ENCODE data around the gene MTUS2. TPM values are rescaled to one million over a fixed set of nuclear protein-coding genes. Genes with fewer than 3 reads are reported as not detected.

MTUS2 gene
- total RNA-seq, 1 experiment from 2014 or later, result not detected

DNA sequence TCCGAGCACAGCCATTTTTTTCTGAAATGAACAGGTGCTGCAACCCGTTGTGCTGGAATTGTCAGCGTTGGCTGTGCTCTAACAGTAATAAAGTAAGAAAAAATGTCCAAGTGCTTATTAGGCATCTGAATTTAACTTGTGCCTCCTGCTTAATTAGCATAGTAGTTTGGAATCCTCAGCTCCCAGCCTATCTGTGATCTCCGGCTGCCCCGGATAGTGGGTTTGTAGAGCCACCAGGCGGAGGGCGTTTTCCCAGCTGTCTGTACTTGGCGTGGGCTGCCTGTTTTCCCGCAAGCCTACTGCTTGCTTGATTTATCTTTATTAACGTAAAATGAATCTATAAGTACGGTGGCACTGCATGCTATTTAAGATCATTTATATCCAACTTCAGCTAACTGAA, 137.9 kb downstream of the MTUS2 start:
- Histone ChIP-seq H3K9ac (ENCODE audit: low read length) (no peak overlapping the region), H3K4me3 (ENCODE audit: low read length) (no peak overlapping the region), H3K36me3 (ENCODE audit: low read depth, low read length) (no peaks in the 10 kb centered on the region), H3F3A (ENCODE audit: low read length, unreplicated experiment) (no peaks in the 10 kb centered on the region), H3K4me1 (ENCODE audit: insufficient read depth, low read length) (no peaks in the 10 kb centered on the region), H3K4me2 (ENCODE audit: low read length) (no peak overlapping the region), H2AFZ (ENCODE audit: low read length) (no peak overlapping the region), H3K27me3 (ENCODE audit: low read length) (0 out of 2 replicates have a peak, but pooled peaks cover 7% of the 10 kb centered on the region), H3K9me3 (ENCODE audit: low read length) (no peaks in the 10 kb centered on the region), H3K27ac (ENCODE audit: low read length) (no peak overlapping the region), H3K9me2 (replicated peaks; ENCODE audit: low read length) (no peaks in the 10 kb centered on the region), H3K79me2 (ENCODE audit: low read length) (no peaks in the 10 kb centered on the region), H4K20me1 (ENCODE audit: low read length) (no peaks in the 10 kb centered on the region)
- POLR2A ChIA-PET (ENCODE audit: unreplicated experiment), result no interaction called here
- CTCF ChIA-PET, result no interaction called here
- TF ChIP-seq, protein P1, sequence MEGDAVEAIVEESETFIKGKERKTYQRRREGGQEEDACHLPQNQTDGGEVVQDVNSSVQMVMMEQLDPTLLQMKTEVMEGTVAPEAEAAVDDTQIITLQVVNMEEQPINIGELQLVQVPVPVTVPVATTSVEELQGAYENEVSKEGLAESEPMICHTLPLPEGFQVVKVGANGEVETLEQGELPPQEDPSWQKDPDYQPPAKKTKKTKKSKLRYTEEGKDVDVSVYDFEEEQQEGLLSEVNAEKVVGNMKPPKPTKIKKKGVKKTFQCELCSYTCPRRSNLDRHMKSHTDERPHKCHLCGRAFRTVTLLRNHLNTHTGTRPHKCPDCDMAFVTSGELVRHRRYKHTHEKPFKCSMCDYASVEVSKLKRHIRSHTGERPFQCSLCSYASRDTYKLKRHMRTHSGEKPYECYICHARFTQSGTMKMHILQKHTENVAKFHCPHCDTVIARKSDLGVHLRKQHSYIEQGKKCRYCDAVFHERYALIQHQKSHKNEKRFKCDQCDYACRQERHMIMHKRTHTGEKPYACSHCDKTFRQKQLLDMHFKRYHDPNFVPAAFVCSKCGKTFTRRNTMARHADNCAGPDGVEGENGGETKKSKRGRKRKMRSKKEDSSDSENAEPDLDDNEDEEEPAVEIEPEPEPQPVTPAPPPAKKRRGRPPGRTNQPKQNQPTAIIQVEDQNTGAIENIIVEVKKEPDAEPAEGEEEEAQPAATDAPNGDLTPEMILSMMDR (conservative IDR thresholded peaks at IDR 0.05; ENCODE audit: low read depth, low read length), result no peak
- no peak for TF ChIP-seq EZH2phosphoT487 (IDR thresholded peaks at IDR 0.05; ENCODE audit: borderline replicate concordance, low read length)
- no peak for TF ChIP-seq EZH2 (IDR thresholded peaks at IDR 0.05; ENCODE audit: low read length, unreplicated experiment)
- no peak for ATAC-seq
- intact Hi-C loops (cut with micrococcal nuclease), result no loop called here
- no TSS peak for BruUV-seq (replicated peaks)
- no peak for DNase-seq

DNA sequence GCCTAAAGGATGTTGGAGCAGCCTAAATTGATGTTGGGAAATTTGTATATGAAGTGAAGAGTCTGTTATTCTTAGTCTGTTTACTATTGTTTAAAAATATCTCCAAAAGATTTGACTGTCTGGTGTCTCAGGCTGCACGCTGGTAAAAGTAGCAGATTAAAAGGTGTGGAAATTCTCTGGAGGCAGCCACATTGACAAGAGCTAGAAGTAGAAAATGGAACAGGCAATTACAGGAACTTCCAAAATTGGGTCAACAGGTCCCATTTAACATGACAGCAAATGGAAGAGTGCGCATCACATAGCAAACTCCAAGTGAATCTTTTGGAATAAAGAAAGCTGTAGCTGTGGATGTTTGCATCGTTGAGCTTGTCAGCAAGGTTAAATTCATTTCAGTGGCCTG, 138.3 kb downstream of the MTUS2 start:
- Histone ChIP-seq H3K9me2 (replicated peaks; ENCODE audit: low read length) (no peaks in the 10 kb centered on the region), H3K9me3 (ENCODE audit: low read length) (no peaks in the 10 kb centered on the region), H3F3A (ENCODE audit: low read length, unreplicated experiment) (no peaks in the 10 kb centered on the region), H3K4me1 (ENCODE audit: insufficient read depth, low read length) (no peaks in the 10 kb centered on the region), H3K27ac (ENCODE audit: low read length) (no peak overlapping the region), H3K36me3 (ENCODE audit: low read depth, low read length) (no peaks in the 10 kb centered on the region), H3K4me2 (ENCODE audit: low read length) (no peak overlapping the region), H3K4me3 (ENCODE audit: low read length) (no peak overlapping the region), H3K79me2 (ENCODE audit: low read length) (no peaks in the 10 kb centered on the region), H2AFZ (ENCODE audit: low read length) (no peak overlapping the region), H4K20me1 (ENCODE audit: low read length) (no peaks in the 10 kb centered on the region), H3K27me3 (ENCODE audit: low read length) (0 out of 2 replicates have a peak, but pooled peaks cover 7% of the 10 kb centered on the region), H3K9ac (ENCODE audit: low read length) (no peak overlapping the region)
- ChIA-PET CTCF (no interaction called here), POLR2A (ENCODE audit: unreplicated experiment) (no interaction called here)
- intact Hi-C loops (cut with micrococcal nuclease), result no loop called here
- ATAC-seq, result no peak
- no peak for DNase-seq
- no TSS peak for BruUV-seq (replicated peaks)
- TF ChIP-seq EZH2phosphoT487 (IDR thresholded peaks at IDR 0.05; ENCODE audit: borderline replicate concordance, low read length) (no peak), EZH2 (IDR thresholded peaks at IDR 0.05; ENCODE audit: low read length, unreplicated experiment) (no peak)
- TF ChIP-seq, protein P1 (conservative IDR thresholded peaks at IDR 0.05; ENCODE audit: low read depth, low read length), result no peak

DNA sequence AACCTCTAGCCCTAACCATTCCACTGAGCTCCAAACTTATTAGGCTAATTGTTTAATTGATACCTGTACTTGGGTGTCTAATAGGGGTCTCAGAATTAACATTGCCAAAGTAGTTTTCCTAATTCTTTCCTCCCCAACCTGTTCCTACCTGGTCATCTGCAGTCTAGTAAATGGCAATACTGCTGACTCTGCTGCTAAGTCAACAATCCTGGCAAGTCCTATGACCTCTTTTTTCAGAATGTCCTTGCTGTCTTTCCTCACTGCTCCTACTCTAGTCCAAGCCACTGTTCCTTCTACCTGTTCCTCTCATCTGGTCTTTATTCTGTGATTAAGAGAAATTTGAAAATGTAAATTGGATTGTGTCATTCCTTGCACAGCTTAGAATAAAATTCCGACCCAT, 143.9 kb downstream of the MTUS2 start:
- H3K4me2 ChIP-seq (ENCODE audit: low read length), result no peak overlapping the region
- H3K36me3 ChIP-seq (ENCODE audit: low read depth, low read length), result no peaks in the 10 kb centered on the region
- TF ChIP-seq EZH2 (IDR thresholded peaks at IDR 0.05; ENCODE audit: low read length, unreplicated experiment) (no peak), EZH2phosphoT487 (IDR thresholded peaks at IDR 0.05; ENCODE audit: borderline replicate concordance, low read length) (no peak)
- TF ChIP-seq, protein P1 (conservative IDR thresholded peaks at IDR 0.05; ENCODE audit: low read depth, low read length), result no peak
- no peaks in the 10 kb centered on the region; the same call in 1 of the 2 replicates for H3K9me3 ChIP-seq (ENCODE audit: low read length)
- H3K9me2 ChIP-seq (replicated peaks; ENCODE audit: low read length), result no peaks in the 10 kb centered on the region
- H3K4me1 ChIP-seq (ENCODE audit: insufficient read depth, low read length), result no peaks in the 10 kb centered on the region
- H4K20me1 ChIP-seq (ENCODE audit: low read length), result no peaks in the 10 kb centered on the region
- no TSS peak for BruUV-seq (replicated peaks)
- ATAC-seq, result no peak
- H2AFZ ChIP-seq (ENCODE audit: low read length), result no peak overlapping the region
- H3K79me2 ChIP-seq (ENCODE audit: low read length), result no peaks in the 10 kb centered on the region
- no peaks in the 10 kb centered on the region for H3F3A ChIP-seq (ENCODE audit: low read length, unreplicated experiment)
- no peak for DNase-seq
- H3K4me3 ChIP-seq (ENCODE audit: low read length), result no peak overlapping the region
- ChIA-PET POLR2A (ENCODE audit: unreplicated experiment) (no interaction called here), CTCF (no interaction called here)
- no peaks in the 10 kb centered on the region for H3K27me3 ChIP-seq (ENCODE audit: low read length)
- H3K27ac ChIP-seq (ENCODE audit: low read length), result no peak overlapping the region
- H3K9ac ChIP-seq (ENCODE audit: low read length), result no peak overlapping the region
- intact Hi-C loops (cut with micrococcal nuclease), result no loop called here
